H1 (cell line): ENCODE data around the gene BSG. TPM values are rescaled to one million over a fixed set of nuclear protein-coding genes. Genes with fewer than 3 reads are reported as not detected.

Experiments used
- CTCF ChIA-PET: fragments of 300-600 bp; sonication (Branson Sonifier 250); formaldehyde crosslinking; loops from one replicate; lab custom pipeline; 2021; ENCODE audit not compliant: partially characterized antibody; lab: Charles Lee
- POLR2A ChIA-PET: fragments of 300-600 bp; sonication (Branson Sonifier 250); formaldehyde crosslinking; loops from one replicate; lab custom pipeline; 2021; ENCODE audit warnings: inconsistent platforms; ENCODE audit not compliant: partially characterized antibody; lab: Charles Lee
- DNase-seq, 2 experiments: peaks; one replicate each; pipeline versions ENCODE4 v3.0.0 to v3.0.0-alpha.2; 2010 to 2022; ENCODE audit warnings: low spot score in 2 of 2, low read depth in 1 of 2, mixed read lengths in 1 of 2
- FAIRE-seq: peaks from 2 replicates; lab custom pipeline; 2011; peaks lifted over from hg19 to GRCh38; lab: Jason Lieb, UNC
- H2AFZ ChIP-seq: 2 replicates; pipeline ENCODE4 v1.8.1; 2012; ENCODE audit warnings: low read length, inconsistent platforms
- H2AK5ac ChIP-seq: 2 replicates; pipeline ENCODE4 v1.6.1; 2013; ENCODE audit warnings: low read depth, low read length
- H2BK120ac ChIP-seq: replicated peaks from 2 replicates; pipeline ENCODE3; 2013; ENCODE audit warnings: low read depth, low read length, inconsistent platforms
- H2BK12ac ChIP-seq: 2 replicates; pipeline ENCODE4 v1.6.1; 2013; ENCODE audit warnings: low read depth, low read length
- H2BK15ac ChIP-seq: 2 replicates; pipeline ENCODE4 v1.6.1; 2013; ENCODE audit warnings: low read length
- H2BK20ac ChIP-seq: 2 replicates; pipeline ENCODE4 v1.6.1; 2013; ENCODE audit warnings: low read length
- H2BK5ac ChIP-seq: 2 replicates; pipeline ENCODE4 v1.6.1; 2013; ENCODE audit warnings: low read depth, low read length
- H3K14ac ChIP-seq: 2 replicates; pipeline ENCODE4 v1.6.1; 2013; ENCODE audit warnings: inconsistent platforms; ENCODE audit not compliant: insufficient read length
- H3K18ac ChIP-seq: 2 replicates; pipeline ENCODE4 v1.6.1; 2013; ENCODE audit warnings: low read length; ENCODE audit errors: extremely low read depth
- H3K23ac ChIP-seq: 2 replicates; pipeline ENCODE4 v1.6.1; 2013; ENCODE audit warnings: inconsistent platforms; ENCODE audit not compliant: insufficient read length
- H3K23me2 ChIP-seq: 2 replicates; pipeline ENCODE4 v1.6.1; 2013; ENCODE audit warnings: low read depth, low read length
- H3K27ac ChIP-seq: 2 replicates; pipeline ENCODE4 v1.6.1; 2011; ENCODE audit warnings: low read depth, low read length, inconsistent platforms
- H3K27me3 ChIP-seq, 4 experiments: replicated peaks in 1 of 4; 1 replicate in 1 of 4; 2 replicates in 3 of 4; pipeline versions ENCODE4 v1.6.1 to v1.8.1; 2011 to 2013; ENCODE audit warnings: low read length in 3 of 4, mild to moderate bottlenecking in 3 of 4, inconsistent platforms in 2 of 4, mixed read lengths in 2 of 4, moderate library complexity in 1 of 4; ENCODE audit not compliant: control insufficient read depth in 3 of 4, insufficient read depth in 3 of 4; ENCODE audit errors: extremely low read depth in 1 of 4
- H3K36me3 ChIP-seq, 4 experiments: 2 replicates each; pipeline versions ENCODE4 v1.6.1 to v1.8.1; 2011 to 2013; ENCODE audit warnings: mild to moderate bottlenecking in 4 of 4, low read length in 3 of 4, moderate library complexity in 2 of 4, control low read depth in 1 of 4, inconsistent platforms in 1 of 4; ENCODE audit not compliant: insufficient read depth in 4 of 4, control insufficient read depth in 2 of 4
- H3K4ac ChIP-seq: replicated peaks from 2 replicates; pipeline ENCODE3; 2013; ENCODE audit warnings: low read length, low read depth, mixed read lengths, inconsistent platforms; ENCODE audit not compliant: insufficient read length
- H3K4me1 ChIP-seq, 4 experiments: replicated peaks in 1 of 4; 1 replicate in 1 of 4; 2 replicates in 3 of 4; pipeline versions ENCODE4 v1.6.1 to v1.8.1; 2011 to 2013; ENCODE audit warnings: low read length in 3 of 4, inconsistent platforms in 2 of 4, mixed read lengths in 1 of 4; ENCODE audit not compliant: insufficient read depth in 4 of 4, control insufficient read depth in 3 of 4
- H3K4me2 ChIP-seq, 2 experiments: 2 replicates each; pipeline versions ENCODE4 v1.6.1 to v1.8.1; 2011 to 2013; ENCODE audit warnings: low read depth in 2 of 2, low read length in 2 of 2, control low read depth in 1 of 2, inconsistent platforms in 1 of 2, mild to moderate bottlenecking in 1 of 2; ENCODE audit not compliant: insufficient read depth in 1 of 2
- H3K4me3 ChIP-seq, 4 experiments: fragments of 200-600, 300-600 bp in 1 of 4; sonication (generic), shearing (Covaris generic), sonication (Bioruptor Twin) in 1 of 4; 2 replicates each; pipeline versions ENCODE4 v1.5.1 to v1.8.1; 2011 to 2016; ENCODE audit warnings: low read length in 4 of 4, low read depth in 3 of 4, control low read depth in 2 of 4, inconsistent platforms in 2 of 4, mild to moderate bottlenecking in 2 of 4, mixed read lengths in 1 of 4, moderate library complexity in 1 of 4; ENCODE audit not compliant: insufficient read depth in 2 of 4; ENCODE audit errors: extremely low read depth in 1 of 4
- H3K56ac ChIP-seq: replicated peaks from 2 replicates; pipeline ENCODE3; 2013; ENCODE audit warnings: low read depth, mild to moderate bottlenecking, mixed read lengths, low read length, inconsistent platforms; ENCODE audit not compliant: insufficient read length
- H3K79me1 ChIP-seq: 2 replicates; pipeline ENCODE4 v1.6.1; 2013; ENCODE audit warnings: low read depth, low read length, control low read depth
- H3K79me2 ChIP-seq, 2 experiments: 2 replicates each; pipeline versions ENCODE4 v1.6.1 to v1.8.1; 2012 to 2013; ENCODE audit warnings: low read length in 2 of 2, mild to moderate bottlenecking in 2 of 2, inconsistent platforms in 1 of 2; ENCODE audit not compliant: insufficient read depth in 2 of 2, control insufficient read depth in 1 of 2
- H3K9ac ChIP-seq, 4 experiments: replicated peaks in 1 of 4; 1 replicate in 1 of 4; 2 replicates in 3 of 4; pipeline versions ENCODE4 v1.6.1 to v1.8.1; 2011 to 2013; ENCODE audit warnings: low read depth in 3 of 4, low read length in 3 of 4, control low read depth in 2 of 4, mild to moderate bottlenecking in 2 of 4, moderate library complexity in 2 of 4, inconsistent platforms in 1 of 4; ENCODE audit errors: extremely low read depth in 1 of 4
- H3K9me3 ChIP-seq, 2 experiments: 2 replicates each; pipeline versions ENCODE4 v1.6.1 to v1.8.1; 2012 to 2013; ENCODE audit warnings: mild to moderate bottlenecking in 2 of 2, moderate library complexity in 2 of 2, control low read depth in 1 of 2, inconsistent platforms in 1 of 2, low read depth in 1 of 2, low read length in 1 of 2, mixed read lengths in 1 of 2; ENCODE audit not compliant: insufficient read depth in 2 of 2
- H4K20me1 ChIP-seq, 2 experiments: replicated peaks in 1 of 2; 2 replicates each; pipeline versions ENCODE3 to v1.8.1; 2011 to 2013; ENCODE audit warnings: inconsistent platforms in 2 of 2, low read length in 2 of 2, mild to moderate bottlenecking in 1 of 2; ENCODE audit not compliant: insufficient read depth in 2 of 2, control insufficient read depth in 1 of 2
- H4K5ac ChIP-seq: 2 replicates; pipeline ENCODE4 v1.6.1; 2013; ENCODE audit warnings: low read length, low read depth, mixed read lengths, inconsistent platforms; ENCODE audit not compliant: insufficient read length
- H4K8ac ChIP-seq: 2 replicates; pipeline ENCODE4 v1.8.0; 2013; ENCODE audit warnings: mild to moderate bottlenecking, moderate library complexity, low read length, inconsistent platforms; ENCODE audit not compliant: insufficient read depth; ENCODE audit errors: extremely low read depth
- H4K91ac ChIP-seq: replicated peaks from 2 replicates; pipeline ENCODE3; 2013; ENCODE audit warnings: low read length, mixed read lengths, inconsistent platforms; ENCODE audit not compliant: insufficient read length
- BCL11A ChIP-seq, 2 experiments: IDR thresholded peaks; one replicate each; pipeline ENCODE4 v1.6.1; 2011; ENCODE audit warnings: low read depth in 2 of 2, low read length in 2 of 2, mild to moderate bottlenecking in 2 of 2
- BRCA1 ChIP-seq: IDR thresholded peaks from 2 replicates; pipeline ENCODE4 v1.6.1; 2012; ENCODE audit warnings: low read depth, low read length, improper control_type of control experiment
- CHD1 ChIP-seq: IDR thresholded peaks from 2 replicates; pipeline ENCODE4 v1.6.1; 2012; ENCODE audit warnings: low read depth, low read length, improper control_type of control experiment
- E2F6 ChIP-seq: IDR thresholded peaks from 2 replicates; pipeline ENCODE4 v1.6.1; 2012; ENCODE audit warnings: inconsistent platforms
- FOSL1 ChIP-seq: IDR thresholded peaks from 2 replicates; pipeline ENCODE4 v1.6.1; 2011; ENCODE audit warnings: mild to moderate bottlenecking, low read depth, low read length, moderate library complexity; ENCODE audit not compliant: insufficient read depth
- KDM4A ChIP-seq: IDR thresholded peaks from one replicate; pipeline ENCODE4 v1.7.1; 2012; ENCODE audit warnings: low read depth, mild to moderate bottlenecking, moderate library complexity, low read length, inconsistent platforms; ENCODE audit not compliant: severe bottlenecking
- MAFK ChIP-seq: IDR thresholded peaks from 2 replicates; pipeline ENCODE4 v1.6.1; 2012; ENCODE audit warnings: low read depth, mild to moderate bottlenecking, improper control_type of control experiment, low read length
- NANOG ChIP-seq: IDR thresholded peaks from 2 replicates; pipeline ENCODE4 v1.6.1; 2011; ENCODE audit warnings: low read length, low read depth, mild to moderate bottlenecking, inconsistent platforms; ENCODE audit not compliant: insufficient read depth, poor library complexity, severe bottlenecking
- RFX5 ChIP-seq: IDR thresholded peaks from 2 replicates; pipeline ENCODE4 v1.6.1; 2011; ENCODE audit warnings: low read depth, low read length, improper control_type of control experiment, borderline replicate concordance
- SIX5 ChIP-seq: IDR thresholded peaks from 2 replicates; pipeline ENCODE4 v1.6.1; 2011; ENCODE audit warnings: mild to moderate bottlenecking, low read depth, low read length
- SP1 ChIP-seq: IDR thresholded peaks from 2 replicates; pipeline ENCODE4 v1.6.1; 2011; ENCODE audit warnings: low read depth, low read length
- SP2 ChIP-seq: IDR thresholded peaks from 2 replicates; pipeline ENCODE4 v1.6.1; 2012; ENCODE audit warnings: mild to moderate bottlenecking, low read length, inconsistent platforms
- WGBS, 2 experiments: shearing (Covaris generic) in 1 of 2; methylation state at CpG; one replicate each; pipeline versions ENCODE4 v1.1.6 to v1.1.7; 2013 to 2015; ENCODE audit warnings: low lambda C conversion rate in 2 of 2, mixed read lengths in 2 of 2, inconsistent platforms in 1 of 2, low coverage in 1 of 2, missing lambda C conversion rate in 1 of 2; ENCODE audit not compliant: insufficient replicate concordance in 2 of 2, insufficient coverage in 1 of 2, insufficient read length in 1 of 2; ENCODE audit errors: extremely low coverage in 1 of 2, missing lambda C conversion rate in 1 of 2; 5-methylcytosine and 5-hydroxymethylcytosine counted together
- polyA plus RNA-seq, 7 experiments: library from polyadenylated mRNA; depleted of rRNA in 3 of 7; stranded (reverse) in 5 of 7; unstranded in 2 of 7; fragments of >200 nt in 5 of 7; fragments of 200-250 nt in 2 of 7; gene quantifications; 1 replicate in 5 of 7; 2 replicates in 1 of 7; 4 replicates in 1 of 7; pipeline versions ENCODE4 v1.2.1 to v1.2.3, GENCODE V29; 2011 to 2013; ENCODE audit warnings: missing spikeins in 2 of 7, mixed read lengths in 2 of 7
- total RNA-seq: library from RNA; stranded (reverse); fragmentation: NEBNext Ultra II Directional; extraction: Animal tissue kit (Norgen Biotek cat#: 25700); gene quantifications from 2 replicates; pipeline ENCODE4 v1.2.1, GENCODE V29; 2021

The BSG gene
- total and polyA plus RNA-seq, 2 of the 8 experiments (the other 6 are each of a cell fraction or from before 2014, with no cell fraction given) = 726 to 1,055 TPM

- Histone ChIP-seq H3K56ac (no peak overlapping the region), H3K4me3 (no peak overlapping the region), H3K18ac (no peak overlapping the region), H3K79me1 (peaks cover 24% of the 10 kb centered on the region), H2BK20ac (no peak overlapping the region), H3K14ac (no peak overlapping the region), H3K9me3 (no peaks in the 10 kb centered on the region), H4K91ac (no peak overlapping the region), H4K8ac (no peak overlapping the region), H4K5ac (no peak overlapping the region), H2AK5ac (no peak overlapping the region), H3K4ac (no peak overlapping the region), H4K20me1 (peaks cover 22 to 39% of the 10 kb centered on the region in 2 experiments), H3K27me3 (no peaks in the 10 kb centered on the region), H3K9ac (no peak overlapping the region), H3K4me1 (peaks cover 0 to 10% (median 8%) of the 10 kb centered on the region in 4 experiments; a peak in 6 of 7 replicates), H2AFZ (no peak overlapping the region), H2BK15ac (no peak overlapping the region), H3K79me2 (peaks cover 0 to 37% of the 10 kb centered on the region in 2 experiments; a peak in 2 of 4 replicates), H3K36me3 (peaks cover 8 to 43% (median 24%) of the 10 kb centered on the region in 4 experiments; a peak in 6 of 8 replicates), H3K23ac (no peak overlapping the region), H2BK5ac (no peak overlapping the region), H2BK120ac (no peak overlapping the region), H2BK12ac (no peak overlapping the region), H3K4me2 (no peak overlapping the region), H3K27ac (no peak overlapping the region), H3K23me2 (peaks cover 3% of the 10 kb centered on the region; the same call in 1 of the 2 replicates)
- ChIA-PET CTCF (no interaction called here), POLR2A (interaction anchor here (0.6 kb wide), 1 partner anchor 716 kb away, joined by 3 read pairs; no protein-coding TSS in a partner anchor)
- WGBS, 2 experiments = 98% methylated on average over 13 of the region's 26 CpGs; no CpG with 5 or more reads in 1 of the 2 experiments
- no peak for DNase-seq
- FAIRE-seq = no peak
- TF ChIP-seq SP1 = no peak
- no peak for TF ChIP-seq SP2
- no peak for TF ChIP-seq E2F6
- TF ChIP-seq RFX5 = no peak
- TF ChIP-seq BRCA1 = no peak
- no peak for TF ChIP-seq BCL11A (IDR thresholded peaks at IDR 0.05; ENCODE audit: low read depth in 2 of 2, low read length in 2 of 2)
- no peak for TF ChIP-seq SIX5
- TF ChIP-seq NANOG = no peak
- TF ChIP-seq FOSL1 = no peak
- TF ChIP-seq MAFK = no peak
- TF ChIP-seq CHD1 = no peak
- TF ChIP-seq KDM4A = no peak
Measured at GRCh38 chr19:536881-537404, 35.5 kb upstream of the BSG start.
